Measurements from ENCODE around the gene C10orf71. TPM values are rescaled to one million over a fixed set of nuclear protein-coding genes. Genes with fewer than 3 reads are reported as not detected.
A peak's percentile ranks its signal among the peaks of the same experiment; 100 is the strongest.

Gene C10orf71
- total RNA-seq, 1 donor from 2014 or later = not detected

- no peak for DNase-seq
Observed at GRCh38 chr10:49363309-49364031, 64.5 kb downstream of the C10orf71 start.

- DNase-seq = no peak
Observed at GRCh38 chr10:49364051-49364450, 65.1 kb downstream of the C10orf71 start.

- DNase-seq = no peak
Observed at GRCh38 chr10:49364747-49365146, 65.8 kb downstream of the C10orf71 start.

GRCh38 chr10:49365275-49365674 is 66.3 kb downstream of the C10orf71 start:
- DNase-seq = no peak

- no peak for DNase-seq
Observed at GRCh38 chr10:49365675-49366415, 66.9 kb downstream of the C10orf71 start.

GRCh38 chr10:49366460-49366859 is 67.5 kb downstream of the C10orf71 start:
- no peak for DNase-seq

- peak; percentile 6 for DNase-seq
Observed at GRCh38 chr10:49367600-49367999, 68.6 kb downstream of the C10orf71 start.

- DNase-seq = no peak
Observed at GRCh38 chr10:49368256-49368655, 69.3 kb downstream of the C10orf71 start.

- DNase-seq = peak; percentile 2
Observed at GRCh38 chr10:49369216-49370162, 70.5 kb downstream of the C10orf71 start.

GRCh38 chr10:49370326-49371100 is 71.5 kb downstream of the C10orf71 start:
- no peak for DNase-seq

- DNase-seq = no peak
Observed at GRCh38 chr10:49371967-49372366, 73.0 kb downstream of the C10orf71 start.

GRCh38 chr10:49373361-49373760 is 74.4 kb downstream of the C10orf71 start:
- no peak for DNase-seq

- DNase-seq = no peak
Observed at GRCh38 chr10:49374740-49375139, 75.8 kb downstream of the C10orf71 start.

GRCh38 chr10:49375611-49376010 is 76.6 kb downstream of the C10orf71 start:
- no peak for DNase-seq

Other genes starting within 250 kb of the C10orf71 start
- 0.56 and 1.0 TPM in 2 replicates for gene VSTM4, start 183.6 kb upstream of the C10orf71 start, total RNA-seq
- not detected in 2 replicates for gene FAM170B, start 165.1 kb upstream of the C10orf71 start, total RNA-seq
- 16.2 and 49.9 TPM in 2 replicates for gene TMEM273, start 110.8 kb upstream of the C10orf71 start, total RNA-seq
- gene DRGX, start 96.9 kb downstream of the C10orf71 start, total RNA-seq = not detected in 2 replicates
- gene ERCC6, start 240.0 kb downstream of the C10orf71 start, total RNA-seq = 14.5 and 16.0 TPM in 2 replicates

All from dermis blood vessel endothelial cell (primary cell).